GM19468 (cell line): Measurements from ENCODE around the gene MCM3AP.

Source experiments
- ATAC-seq: cut with Tn5 transposase; IDR thresholded peaks from one replicate; pipeline ENCODE4 v1.9.1; 2021; ENCODE audit warnings: mild to moderate bottlenecking, moderate library complexity, moderate number of reproducible peaks; ENCODE audit not compliant: unreplicated experiment; ENCODE audit errors: extremely low read depth

Gene MCM3AP

DNA sequence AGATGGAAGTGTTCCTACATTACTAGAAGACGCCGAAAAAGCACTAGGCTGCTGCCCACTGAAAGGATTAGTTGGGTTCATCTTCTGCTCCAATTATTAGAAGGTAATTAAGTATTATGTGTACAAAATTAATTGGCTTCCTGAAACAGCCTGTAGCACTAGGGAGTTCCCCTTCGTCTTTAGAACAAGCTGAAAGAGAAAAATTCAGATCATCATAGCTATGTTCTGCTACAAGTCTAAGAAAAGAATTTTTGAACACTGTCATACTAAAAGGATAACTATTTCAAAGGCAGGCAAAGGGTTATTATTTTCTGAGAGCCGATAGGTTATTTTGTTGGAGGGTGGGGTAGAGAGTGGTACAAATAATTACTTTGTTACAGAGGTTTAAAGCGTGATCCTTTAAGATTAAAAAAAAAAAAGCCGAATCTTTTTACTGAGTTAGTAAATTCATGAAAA, at the start of gene MCM3AP:
MCM3AP (minus strand) TSS at position 406 of the 456 bp plus-strand sequence; CDS start at position 81, 325 bp downstream.
- no peak for ATAC-seq

DNA sequence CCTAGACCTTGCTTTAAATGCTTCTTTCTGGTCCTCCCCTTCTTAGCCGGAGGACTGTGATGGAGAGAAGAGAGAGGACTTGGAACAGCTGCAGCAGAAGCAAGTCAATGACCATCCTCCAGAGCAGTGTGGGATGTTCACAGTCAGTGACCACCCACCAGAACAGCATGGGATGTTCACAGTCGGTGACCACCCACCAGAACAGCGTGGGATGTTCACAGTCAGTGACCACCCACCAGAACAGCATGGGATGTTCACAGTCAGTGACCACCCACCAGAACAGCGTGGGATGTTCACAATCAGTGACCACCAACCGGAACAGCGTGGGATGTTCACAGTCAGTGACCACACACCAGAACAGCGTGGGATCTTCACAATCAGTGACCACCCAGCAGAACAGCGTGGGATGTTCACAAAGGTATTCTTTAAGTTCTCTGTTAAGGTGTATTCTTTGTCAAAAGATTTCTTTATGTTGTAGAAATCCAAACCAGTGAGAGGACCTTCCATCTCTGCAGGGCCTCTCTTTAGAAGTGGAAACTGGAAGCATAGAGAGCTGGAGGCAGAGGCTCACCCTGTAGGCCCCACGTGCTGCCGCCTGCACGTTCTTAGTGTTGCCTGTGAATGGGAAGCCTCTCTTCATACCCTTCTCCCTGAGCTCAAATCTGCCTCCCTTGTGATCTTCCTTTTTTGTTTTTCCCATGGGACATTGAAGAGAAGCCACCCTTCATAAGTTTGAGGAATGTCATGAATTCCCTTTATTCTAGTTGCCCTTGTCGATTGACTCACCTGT, 49.1 kb upstream of the MCM3AP start:
- no peak for ATAC-seq

DNA sequence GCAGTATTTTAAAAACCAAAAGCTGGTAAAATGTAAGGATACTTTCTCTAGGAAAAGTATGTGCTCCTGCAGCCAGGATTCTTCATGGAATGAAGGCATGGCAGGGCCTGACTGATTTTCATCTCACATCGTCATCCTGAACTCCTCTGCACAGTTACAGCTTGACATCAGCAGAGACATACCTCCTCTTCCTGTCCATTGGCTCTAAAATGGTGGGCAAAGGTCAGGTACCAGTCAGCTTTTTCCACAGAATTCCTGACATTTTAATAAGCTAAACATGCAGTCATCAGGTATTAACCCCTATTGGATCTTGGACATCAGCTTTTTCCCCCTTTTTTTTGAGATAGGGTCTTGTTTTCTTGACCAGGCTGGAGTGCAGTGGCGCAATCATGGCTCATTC, 44.4 kb upstream of the MCM3AP start:
- ATAC-seq, result no peak

GRCh38 chr21:46328151-46328550, 42.7 kb upstream of the MCM3AP start:
- no peak for ATAC-seq

DNA sequence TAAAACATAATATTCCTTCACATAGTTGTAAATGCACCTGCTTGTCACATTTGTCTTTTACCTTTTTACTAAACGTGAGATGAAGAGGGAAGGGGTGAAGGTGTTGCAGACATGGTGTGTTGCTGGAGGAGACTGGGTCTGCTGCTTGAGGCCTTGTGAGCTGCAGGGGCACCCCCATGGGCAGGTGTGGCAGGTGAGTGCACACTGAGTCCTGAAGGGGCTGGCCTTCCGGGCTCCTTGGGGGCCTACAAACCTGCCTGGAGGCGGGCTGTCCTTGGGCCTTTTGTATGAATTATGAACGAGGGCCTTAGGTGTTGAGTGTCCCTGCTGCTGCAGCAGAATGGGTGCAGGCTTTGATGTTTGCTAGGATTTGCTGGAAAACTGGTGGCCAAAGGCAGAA, 42.3 kb upstream of the MCM3AP start:
- no peak for ATAC-seq

DNA sequence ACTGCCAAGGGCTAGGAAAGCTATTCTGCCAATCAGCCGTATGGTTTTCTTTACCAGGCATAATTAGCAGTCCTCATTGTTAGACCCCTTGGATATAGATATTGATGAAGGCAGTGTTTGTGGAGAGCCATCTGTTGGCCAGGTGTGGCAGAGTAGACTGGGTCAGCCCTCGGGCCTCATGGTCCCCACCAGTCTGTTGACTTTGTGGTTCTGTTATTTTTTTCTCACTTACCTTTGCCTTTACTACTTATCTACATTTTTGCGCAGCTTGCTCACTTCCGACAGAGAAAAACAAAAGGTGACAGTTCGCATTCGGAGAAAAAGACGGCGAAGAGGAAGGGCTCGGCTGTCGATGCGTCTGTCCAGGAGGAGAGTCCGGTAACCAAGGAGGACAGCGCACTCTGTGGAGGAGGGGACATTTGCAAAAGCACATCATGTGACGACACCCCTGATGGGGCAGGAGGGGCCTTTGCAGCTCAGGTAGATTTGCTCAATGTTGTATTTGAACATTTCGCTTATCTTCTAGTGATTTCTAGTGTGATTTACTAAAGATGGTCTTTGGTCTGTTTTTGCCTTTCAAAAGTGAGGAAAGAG, 40.8 kb upstream of the MCM3AP start:
- ATAC-seq, result no peak

GRCh38 chr21:46325073-46325912, 39.9 kb upstream of the MCM3AP start:
- no peak for ATAC-seq

- ATAC-seq, result no peak
These were observed 39.1 kb upstream of the MCM3AP start for GRCh38 chr21:46324390-46325072.

- ATAC-seq, result peak; percentile 74
These were observed 38.4 kb upstream of the MCM3AP start, which contains the start of the genes C21orf58 and PCNT for GRCh38 chr21:46323710-46324389. Gene C21orf58, minus strand, starts transcription at chr21:46323870. Its CDS starts 1,132 bp downstream, at chr21:46322738. Gene PCNT, plus strand, starts transcription at chr21:46324156. Its CDS starts 73 bp downstream, at chr21:46324229.

- no peak for ATAC-seq
These were observed 37.9 kb upstream of the MCM3AP start for GRCh38 chr21:46323227-46323709.

DNA sequence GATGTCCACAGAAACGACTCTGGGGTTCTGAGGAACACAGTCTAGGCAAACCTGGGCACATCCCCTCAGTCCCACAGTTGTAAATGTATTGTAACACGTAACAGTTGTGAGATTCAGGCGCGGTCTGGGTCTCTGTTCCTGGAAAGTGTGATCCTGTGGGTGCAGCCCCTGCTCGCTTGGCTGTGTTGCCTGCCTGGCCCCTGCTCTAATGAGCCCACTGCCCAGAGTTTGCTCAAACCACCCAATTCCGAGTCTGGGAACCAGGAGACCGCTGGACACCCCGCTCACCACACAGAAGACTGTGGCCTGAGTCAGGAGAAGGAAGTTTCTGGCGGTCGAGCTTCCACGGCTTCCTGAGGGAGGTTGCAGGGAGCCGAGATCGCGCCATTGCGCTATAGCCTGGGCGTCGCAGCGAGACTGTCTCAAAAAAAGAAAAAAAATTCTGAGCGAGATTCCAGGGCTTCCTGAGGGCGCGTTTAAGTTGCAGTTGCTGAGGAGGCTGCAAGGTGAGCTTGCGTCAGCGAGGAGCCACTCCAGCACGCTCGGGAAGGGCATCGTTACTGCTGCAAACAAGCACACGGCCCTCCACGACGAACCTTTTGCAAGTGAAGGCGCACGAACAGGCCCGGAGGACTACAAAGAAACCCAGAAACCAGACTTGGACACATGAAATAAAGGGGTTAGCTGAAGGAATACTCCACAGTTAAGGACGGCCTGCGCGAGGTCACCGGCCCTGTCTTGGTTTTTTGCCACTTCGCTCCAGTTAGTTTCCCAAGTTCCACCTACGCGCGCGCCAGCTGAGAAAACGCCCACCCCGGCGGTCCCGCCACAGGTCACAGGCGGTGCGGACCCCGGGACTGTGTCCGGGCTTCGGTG, 37.2 kb upstream of the MCM3AP start:
- no peak for ATAC-seq

GRCh38 chr21:46320331-46320801, 35.0 kb upstream of the MCM3AP start:
- no peak for ATAC-seq

DNA sequence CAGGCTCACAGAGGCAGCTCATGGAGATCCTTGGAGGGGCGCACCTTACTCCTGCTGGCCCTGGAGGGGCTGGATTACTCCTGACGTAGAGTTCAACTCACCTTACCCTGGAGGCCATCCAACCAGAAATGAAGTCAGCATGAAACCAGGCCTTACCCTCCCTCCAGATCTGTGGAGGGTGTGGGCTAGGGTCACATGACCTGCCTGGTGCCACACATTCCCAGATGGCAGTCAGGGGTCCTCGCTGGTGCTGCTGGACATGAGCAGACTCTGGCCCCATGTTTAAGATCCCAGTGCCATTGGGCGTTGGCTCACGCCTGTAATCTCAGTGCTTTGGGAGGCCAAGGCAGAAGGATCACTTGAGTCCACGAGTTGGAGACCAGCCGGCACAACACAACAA, 33.8 kb upstream of the MCM3AP start:
- no peak for ATAC-seq

DNA sequence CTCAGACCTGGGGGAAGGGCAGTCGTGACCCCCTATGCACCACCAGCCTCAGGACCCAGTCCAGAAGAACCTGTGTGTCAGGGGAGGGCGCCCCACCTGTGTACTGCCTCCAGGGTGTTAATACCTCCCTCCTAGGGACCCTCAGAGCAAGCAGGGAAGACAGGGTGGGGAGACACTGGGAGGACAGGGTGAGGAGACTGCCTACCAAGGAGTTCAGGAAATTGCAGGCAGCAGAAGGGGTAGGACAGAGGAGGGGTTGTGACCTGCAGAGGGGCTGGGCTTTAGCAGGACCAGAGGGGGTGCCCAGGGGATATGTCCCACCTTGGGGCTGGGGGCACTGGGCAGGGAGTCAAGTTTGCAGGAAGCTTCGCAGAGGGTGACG, 33.0 kb upstream of the MCM3AP start:
- ATAC-seq, result no peak

GRCh38 chr21:46317710-46318463, 32.5 kb upstream of the MCM3AP start:
- no peak for ATAC-seq

GRCh38 chr21:46316708-46317324, 31.4 kb upstream of the MCM3AP start:
- ATAC-seq, result no peak

DNA sequence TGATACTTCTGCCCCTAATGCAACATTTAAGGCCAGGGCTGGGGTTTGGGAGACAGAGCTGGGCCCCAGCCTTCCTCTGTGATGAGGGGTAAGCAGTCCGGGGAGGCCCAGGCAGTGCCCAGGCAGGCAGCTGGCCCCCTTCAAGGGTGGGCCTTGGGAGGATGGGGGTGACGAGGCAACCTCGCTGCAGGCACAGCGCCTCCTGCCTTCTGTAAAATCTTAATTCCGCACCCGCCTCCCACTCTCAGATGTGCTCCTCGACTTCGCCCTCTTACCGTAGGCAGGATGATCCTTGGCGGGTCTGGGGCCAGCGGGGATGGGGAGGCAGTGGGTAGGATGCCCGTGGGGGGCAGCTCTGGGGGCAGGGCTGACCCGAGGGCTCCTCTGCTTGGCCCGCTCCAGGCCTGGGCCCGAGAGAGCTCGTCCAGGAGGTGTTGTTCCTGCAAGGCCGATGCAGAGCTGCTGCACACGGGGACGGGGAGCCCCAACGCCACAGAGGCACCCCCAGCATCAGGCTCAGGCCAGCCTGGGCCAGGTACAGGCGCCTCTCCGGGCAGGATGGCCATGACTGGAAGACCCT, 29.1 kb upstream of the MCM3AP start:
- no peak for ATAC-seq
